Peyer's patch (tissue), 4 donors: Measurements from ENCODE around the gene YOD1.

ENCODE experiments used
- POLR2A ChIP-seq, 2 donors: fragments of 450-650 bp; IDR thresholded peaks; one replicate each; pipeline ENCODE4 v1.5.1; 2017; ENCODE audit warnings: antibody characterized with exemption in 2 of 2, mild to moderate bottlenecking in 2 of 2, moderate library complexity in 2 of 2
- TF ChIP-seq, protein P1 (sequence below), 6 experiments: fragments of 450-650 bp in 4 of 6; fragments of 200-600 bp in 2 of 6; sonication (generic) in 1 of 6; IDR thresholded peaks; one replicate each; pipeline ENCODE4 v1.5.1; 2017 to 2019; ENCODE audit warnings: antibody characterized with exemption in 6 of 6, mild to moderate bottlenecking in 3 of 6, moderate library complexity in 1 of 6

DNA sequence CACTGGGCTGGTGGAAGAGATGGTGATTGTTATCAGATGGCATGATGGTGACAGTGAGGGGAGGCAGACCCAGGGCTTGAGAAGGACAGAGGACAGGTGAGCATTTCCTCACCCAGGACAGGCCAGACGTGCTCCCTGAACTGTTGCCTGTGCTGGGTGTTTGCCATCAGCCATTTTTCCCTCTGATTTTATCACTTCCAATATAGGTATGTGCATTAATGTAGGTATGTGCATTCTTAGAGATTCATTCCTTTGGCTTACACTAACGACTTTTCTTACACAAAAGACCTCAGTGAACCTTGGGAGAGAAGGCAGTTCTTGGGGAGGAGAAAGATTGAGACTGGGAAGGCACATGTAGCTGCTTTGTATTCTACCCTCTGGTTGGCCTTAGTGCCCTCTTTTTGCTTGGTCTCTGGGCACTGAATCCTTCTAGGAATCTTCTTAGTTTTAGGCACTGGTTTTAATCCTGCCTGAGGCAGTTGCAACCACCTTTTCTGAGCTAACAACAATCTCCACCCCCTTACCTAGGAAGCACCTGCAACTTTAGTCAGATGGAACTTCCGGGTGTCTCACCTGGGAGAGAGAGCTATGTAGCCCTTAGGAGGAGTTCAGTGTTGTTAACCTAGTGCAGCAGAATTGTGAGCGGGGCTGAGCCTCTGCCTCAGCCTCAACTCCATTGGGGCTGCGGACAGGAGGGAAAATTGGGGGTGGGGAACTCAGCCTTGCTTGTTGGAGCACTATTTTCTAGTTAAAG, 49.3 kb downstream of the YOD1 start:
- TF ChIP-seq, protein P1, sequence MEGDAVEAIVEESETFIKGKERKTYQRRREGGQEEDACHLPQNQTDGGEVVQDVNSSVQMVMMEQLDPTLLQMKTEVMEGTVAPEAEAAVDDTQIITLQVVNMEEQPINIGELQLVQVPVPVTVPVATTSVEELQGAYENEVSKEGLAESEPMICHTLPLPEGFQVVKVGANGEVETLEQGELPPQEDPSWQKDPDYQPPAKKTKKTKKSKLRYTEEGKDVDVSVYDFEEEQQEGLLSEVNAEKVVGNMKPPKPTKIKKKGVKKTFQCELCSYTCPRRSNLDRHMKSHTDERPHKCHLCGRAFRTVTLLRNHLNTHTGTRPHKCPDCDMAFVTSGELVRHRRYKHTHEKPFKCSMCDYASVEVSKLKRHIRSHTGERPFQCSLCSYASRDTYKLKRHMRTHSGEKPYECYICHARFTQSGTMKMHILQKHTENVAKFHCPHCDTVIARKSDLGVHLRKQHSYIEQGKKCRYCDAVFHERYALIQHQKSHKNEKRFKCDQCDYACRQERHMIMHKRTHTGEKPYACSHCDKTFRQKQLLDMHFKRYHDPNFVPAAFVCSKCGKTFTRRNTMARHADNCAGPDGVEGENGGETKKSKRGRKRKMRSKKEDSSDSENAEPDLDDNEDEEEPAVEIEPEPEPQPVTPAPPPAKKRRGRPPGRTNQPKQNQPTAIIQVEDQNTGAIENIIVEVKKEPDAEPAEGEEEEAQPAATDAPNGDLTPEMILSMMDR (IDR thresholded peaks at IDR 0.05), result no peak
- TF ChIP-seq POLR2A (IDR thresholded peaks at IDR 0.05), result no peak
